HG02938 (cell line): Measurements from ENCODE around the gene HSD17B8.

Experiments used
- ATAC-seq: cut with Tn5 transposase; IDR thresholded peaks from one replicate; pipeline ENCODE4 v1.9.1; 2021; ENCODE audit warnings: mild to moderate bottlenecking, moderate library complexity; ENCODE audit not compliant: unreplicated experiment

The HSD17B8 gene

DNA sequence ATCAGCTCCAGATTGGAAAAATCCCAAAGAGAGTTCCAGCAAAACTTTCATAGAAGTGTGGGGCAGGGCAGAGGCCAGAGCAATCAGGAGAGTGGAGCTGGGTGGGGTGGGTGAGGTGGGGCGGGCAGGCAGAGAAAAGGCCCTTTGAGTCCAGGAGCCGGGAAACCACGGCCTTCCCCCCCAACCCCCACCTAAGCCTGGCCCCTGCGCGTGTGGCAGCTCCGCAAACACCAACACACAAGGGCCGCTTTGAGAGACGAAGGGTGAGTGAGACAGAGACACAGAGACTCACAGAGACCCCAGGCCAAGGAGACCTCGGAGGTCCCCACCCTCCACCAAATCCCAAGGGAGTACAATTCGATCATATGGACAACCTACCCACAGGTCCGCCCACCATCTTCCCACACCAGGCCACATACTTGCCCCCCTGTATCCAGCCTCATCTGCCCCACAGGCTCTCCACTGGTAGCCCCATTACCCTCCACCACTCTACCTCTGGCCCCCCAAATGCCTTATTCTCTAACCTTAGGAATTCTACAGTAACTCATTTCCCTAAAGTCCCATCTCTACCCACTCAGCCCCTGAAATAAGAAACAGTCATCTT is 13.8 kb upstream of the HSD17B8 start:
- no peak for ATAC-seq

DNA sequence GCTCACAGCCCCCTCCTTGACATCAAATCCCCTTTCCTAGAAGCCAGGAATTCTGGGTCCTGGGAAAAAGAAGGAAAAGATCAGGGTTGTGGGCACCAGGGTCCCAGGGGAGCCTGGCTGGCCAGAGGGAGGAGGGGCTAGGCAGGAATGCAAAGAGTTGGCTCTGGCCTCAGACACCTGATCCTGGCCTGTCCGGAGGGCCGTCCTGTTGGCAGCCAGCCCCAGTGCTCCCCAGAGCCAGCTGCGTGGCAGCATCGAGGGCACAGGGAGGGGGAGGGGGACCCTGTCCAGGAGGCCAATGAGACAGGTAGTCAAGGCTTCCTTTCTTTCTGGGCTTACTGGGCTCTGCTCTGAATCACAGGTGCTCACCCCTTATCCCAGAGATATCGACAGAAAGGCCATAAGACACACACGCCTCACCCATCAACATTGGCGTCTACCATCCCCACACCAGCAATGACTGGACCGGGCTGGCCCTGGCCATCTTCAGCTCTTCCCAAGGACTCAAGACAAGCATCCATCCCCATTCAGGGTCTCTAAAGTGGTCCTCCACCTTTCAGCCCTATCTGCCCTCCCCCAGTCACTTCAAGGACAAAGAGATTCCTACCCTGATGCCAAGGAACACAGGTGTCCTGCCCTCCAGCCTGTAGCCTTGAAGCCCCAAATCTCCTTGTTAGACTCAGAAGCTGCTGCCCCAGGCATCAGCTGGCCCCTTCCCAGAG is 12.9 kb upstream of the HSD17B8 start:
- ATAC-seq: no peak

DNA sequence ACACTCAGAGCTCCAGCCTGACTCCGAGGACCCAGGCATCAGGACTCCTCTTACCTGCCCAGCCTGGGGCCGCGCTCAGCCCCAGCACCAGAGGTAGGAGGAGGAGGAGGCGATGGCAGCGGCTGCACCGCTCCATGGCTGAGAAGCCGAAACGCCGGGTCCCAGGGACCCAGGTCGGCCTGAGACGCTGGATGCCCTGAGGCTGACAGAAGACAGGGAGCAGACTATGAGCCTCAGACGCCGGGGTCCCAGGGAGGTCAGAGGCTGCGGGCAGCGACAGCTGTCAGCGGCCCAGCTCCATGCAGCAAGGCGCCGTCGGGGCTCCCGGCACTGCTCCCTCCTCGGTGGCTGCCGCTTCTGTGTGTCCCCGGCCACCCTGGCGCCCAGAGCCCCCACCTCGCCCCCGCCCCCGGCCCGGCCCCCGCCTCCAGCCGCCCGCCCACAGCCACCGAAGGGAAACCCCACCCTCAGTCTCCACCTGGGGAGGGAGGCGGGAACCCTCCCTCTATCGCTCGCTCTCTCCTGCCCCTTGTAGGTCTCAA is 12.3 kb upstream of the HSD17B8 start, which contains the start of gene COL11A2:
Gene COL11A2, minus strand, starts transcription at position 363 of the 542 bp plus-strand sequence. Its CDS starts 227 bp downstream, at position 136.
- no peak for ATAC-seq

DNA sequence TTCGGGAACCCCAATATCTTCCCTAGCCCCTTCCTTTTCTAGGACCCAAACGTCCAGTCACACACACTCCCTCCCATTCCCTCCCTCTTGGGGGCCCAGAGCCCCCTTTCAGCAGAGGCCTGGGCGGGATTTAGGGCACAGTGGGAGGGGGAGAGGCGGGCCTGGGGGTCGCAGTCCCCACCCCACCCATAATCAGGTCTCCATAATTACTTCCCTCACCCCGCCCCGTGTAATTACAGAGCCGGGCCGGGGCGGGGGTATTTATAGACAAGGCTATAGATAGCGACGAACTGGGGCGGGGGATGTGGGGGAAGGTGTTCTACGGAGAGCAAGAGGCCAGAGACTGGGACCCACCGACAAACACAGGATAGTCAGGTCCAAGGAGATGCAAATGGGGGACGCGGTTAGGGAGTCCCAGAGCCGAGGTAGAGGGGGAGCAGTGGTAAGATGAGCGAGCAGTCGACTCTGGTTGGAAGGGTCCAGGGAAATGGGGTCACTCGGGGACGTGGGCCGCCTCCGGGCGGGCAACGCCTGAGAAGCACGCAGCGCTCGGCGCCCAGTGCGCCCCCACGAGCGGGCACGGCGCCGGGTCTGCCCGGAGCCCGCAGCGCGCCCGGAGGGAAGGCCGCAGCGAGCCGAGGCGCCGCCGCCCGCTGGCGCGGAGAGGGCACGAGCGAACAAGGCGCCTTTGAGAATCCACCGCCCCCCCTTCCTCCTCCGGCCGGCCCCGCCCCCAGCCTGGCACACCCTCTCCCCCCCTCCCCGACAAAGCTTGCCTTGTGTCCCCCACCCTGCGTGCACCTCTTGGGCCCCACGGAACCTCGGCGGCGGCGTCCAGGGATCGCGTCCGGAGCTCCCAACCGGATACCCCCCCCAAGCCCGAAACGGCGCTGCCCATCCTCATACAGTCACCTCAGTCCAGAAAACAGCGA is 11.5 kb upstream of the HSD17B8 start:
- no peak for ATAC-seq

DNA sequence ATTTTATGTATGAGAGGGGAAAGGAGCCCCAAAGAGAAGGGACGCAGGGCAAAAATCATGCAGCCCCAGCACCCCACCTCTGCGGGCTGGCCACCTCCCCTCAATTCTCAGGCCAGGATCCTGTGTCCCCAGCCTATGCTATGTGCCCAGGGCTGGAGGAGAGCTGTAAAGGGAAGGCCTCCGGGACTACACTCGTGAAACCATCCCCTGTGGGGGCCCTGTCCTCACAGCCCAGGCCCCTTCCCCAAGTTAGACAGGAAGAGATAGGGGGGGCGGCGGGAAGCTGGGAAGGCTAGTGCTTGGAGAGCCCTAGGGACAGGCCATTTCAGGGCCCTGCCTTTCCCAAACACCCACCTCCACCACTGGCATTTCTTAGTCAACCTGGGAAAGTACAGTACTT is 10.8 kb upstream of the HSD17B8 start:
- ATAC-seq: no peak

DNA sequence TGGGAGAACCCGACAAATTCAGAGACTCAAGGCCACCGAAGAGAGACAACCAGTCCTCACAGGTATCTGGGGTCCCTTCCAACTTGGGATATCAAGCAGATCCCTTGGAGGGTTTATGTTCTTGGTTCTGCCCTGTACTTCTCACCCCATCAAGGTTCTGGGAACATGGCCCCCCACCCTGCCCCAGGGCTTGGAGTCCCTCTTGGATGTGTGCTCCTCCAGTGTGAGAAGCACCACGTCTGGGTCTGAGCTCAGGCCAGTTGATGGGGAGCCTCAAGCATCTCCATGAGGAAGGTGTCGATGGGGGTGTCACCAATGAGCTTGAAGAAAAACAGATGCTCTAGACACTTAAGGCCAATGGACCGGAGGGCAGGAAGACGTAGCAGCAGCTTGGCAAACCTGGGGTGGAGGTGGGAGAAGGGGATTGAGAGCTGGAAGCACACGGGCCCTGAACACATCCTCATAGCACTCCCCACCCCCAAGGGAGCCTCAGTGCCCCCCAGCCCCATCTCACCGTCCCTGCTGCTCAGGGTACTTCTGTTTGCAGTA is 9.9 kb upstream of the HSD17B8 start:
- ATAC-seq: no peak

DNA sequence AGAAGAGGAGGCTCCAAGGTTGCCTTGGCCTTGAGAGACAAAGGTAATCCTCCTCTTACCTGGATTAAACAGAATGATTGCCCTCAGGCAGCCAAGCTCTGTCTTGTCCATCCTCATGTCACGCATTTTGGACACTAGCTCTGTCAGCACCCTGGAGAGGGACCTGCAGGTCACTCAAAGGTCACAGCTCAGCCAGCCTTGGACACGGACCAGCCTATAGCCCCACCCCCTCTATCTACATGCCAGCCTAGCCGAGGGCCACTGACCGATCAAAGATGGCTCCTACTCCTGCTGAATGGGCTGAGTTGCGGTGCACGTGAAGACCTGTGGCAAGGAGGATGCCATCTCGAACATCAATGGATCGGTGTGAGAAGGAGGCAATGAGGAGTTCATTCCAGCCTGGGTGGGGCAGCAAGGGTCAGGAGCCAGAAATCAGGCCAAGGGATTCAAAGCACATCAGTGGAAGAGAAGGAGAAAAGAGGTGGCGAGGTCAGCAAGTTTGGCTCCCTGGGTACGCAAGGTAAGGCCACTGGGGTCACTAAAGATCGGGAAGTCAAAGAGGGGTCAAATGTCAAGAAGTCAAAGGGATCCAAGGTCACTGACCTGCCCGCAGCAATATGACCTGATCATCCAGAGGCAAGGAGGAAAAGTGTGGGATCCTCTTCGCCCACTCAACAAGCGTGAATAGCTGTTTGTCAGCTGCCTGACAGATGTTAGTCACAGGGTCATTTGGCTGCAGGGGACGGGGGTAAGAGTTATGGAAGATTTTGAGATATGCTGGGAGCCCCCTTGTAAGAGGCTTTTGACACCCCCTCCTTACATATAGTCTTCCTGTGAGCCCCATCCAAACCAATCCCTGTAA is 8.9 kb upstream of the HSD17B8 start:
- no peak for ATAC-seq

DNA sequence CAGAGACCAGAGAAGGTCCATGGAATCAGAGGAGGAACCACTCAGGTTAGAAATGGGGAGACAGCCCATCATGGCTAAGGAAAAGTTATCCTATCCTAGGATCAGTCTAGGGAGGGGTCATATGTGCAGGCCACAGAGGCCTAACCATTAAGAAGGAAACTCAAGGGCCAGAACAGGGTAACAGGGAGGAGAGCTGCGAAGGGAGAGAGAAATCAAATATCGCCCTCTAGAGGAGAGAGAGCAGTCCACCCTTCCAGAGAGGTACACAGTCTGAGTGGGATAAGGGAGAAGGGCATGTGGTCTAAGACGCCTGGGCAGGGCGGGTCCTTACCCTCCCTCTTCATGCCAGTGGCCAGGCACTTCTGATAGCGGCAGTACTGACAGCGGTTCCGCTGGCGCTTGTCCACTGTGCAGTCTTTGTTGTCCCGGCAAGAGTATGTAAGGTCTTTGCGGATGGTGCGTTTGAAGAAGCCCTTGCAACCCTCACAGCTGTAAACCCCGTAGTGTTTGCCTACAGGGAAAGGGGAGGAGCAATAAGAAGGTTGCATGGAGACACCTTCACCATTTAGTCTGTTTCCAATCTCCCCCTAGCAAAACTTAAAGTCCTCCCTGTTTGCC is 6.9 kb upstream of the HSD17B8 start:
- no peak for ATAC-seq

DNA sequence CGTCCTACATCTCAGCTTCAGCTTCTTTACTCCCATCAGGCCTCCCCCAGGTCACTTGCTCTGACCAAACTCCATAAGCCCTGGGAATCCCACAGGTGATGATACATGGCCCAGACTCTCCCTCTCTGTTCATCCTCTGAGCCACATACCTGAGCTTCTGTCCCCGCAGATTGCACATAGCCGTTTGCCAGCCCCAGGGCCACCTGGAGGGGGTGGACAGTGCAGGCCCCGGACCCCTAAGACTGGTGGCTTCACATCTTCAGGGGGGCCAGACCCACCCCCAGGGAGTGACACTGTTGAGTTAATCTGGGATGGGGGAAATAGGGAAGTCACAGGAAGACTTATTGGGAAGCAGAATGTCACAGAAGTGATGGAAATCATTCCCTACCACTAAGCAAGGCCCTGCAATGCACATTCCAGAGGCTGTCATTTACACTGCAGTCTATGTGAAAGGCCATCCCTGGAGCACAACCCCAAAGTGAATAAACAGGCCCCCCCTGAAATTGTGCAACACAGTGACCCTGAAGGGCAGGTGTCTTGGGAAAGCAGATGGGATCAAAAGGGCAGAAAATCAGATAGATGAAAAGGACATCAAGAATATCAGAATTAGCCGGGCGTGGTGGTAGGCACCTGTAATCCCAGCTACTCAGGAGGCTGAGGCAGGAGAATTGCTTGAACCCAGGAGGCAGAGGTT is 6.1 kb upstream of the HSD17B8 start:
- ATAC-seq: no peak

DNA sequence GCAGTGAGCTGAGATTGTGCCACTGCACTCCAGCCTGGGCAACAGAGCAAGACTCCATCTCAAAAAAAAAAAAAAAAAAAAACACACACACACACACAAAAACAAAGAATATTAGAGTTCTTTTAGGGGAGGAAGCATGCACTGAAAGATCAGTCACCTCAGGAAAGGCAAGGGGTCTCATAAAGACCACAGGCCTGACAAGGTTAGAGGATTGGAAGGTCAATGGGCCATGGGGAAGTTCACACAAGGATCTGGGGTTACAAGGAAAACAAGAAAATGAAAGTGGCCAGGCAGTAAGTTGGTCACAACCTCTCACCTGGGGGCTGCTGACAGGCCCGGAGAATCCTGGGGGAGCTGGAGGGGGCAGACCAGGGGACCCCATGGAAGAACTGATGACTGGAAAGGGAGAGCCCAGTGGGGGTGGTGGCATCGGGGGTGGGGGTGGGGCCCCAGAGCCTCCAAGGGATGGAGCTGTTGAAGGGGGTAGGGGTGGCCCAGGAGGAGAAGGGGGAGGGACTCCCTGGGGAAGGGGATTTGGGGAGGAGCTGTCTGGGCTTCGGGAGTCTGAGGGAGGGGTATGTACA is 5.5 kb upstream of the HSD17B8 start:
- no peak for ATAC-seq

DNA sequence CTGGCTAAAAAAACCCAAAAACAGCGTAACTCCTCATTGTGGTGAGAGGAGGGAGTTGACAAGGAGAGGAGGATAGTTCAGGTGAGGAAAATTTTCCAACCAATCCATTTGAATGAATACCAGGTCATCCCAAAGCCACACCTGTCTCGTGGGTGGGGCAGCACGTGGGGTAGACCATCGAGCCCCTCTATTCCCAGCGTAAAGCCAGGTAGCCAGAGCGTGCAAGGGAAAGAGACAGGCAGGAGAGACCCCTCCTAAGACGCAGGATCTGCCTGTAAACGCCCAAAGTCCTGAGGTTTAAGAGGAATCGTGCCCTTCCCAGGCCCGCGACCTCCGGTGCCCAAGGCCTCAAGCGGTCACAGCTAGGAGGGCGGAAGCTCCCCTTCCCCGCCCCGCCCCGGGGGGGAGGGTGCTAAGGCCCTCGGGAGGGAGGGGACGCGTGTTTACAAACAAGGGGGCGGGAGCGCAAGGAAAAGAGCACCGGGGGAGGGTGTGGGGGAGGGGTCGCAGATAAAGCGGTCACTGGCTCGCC is 4.7 kb upstream of the HSD17B8 start:
- ATAC-seq: peak; percentile 13

DNA sequence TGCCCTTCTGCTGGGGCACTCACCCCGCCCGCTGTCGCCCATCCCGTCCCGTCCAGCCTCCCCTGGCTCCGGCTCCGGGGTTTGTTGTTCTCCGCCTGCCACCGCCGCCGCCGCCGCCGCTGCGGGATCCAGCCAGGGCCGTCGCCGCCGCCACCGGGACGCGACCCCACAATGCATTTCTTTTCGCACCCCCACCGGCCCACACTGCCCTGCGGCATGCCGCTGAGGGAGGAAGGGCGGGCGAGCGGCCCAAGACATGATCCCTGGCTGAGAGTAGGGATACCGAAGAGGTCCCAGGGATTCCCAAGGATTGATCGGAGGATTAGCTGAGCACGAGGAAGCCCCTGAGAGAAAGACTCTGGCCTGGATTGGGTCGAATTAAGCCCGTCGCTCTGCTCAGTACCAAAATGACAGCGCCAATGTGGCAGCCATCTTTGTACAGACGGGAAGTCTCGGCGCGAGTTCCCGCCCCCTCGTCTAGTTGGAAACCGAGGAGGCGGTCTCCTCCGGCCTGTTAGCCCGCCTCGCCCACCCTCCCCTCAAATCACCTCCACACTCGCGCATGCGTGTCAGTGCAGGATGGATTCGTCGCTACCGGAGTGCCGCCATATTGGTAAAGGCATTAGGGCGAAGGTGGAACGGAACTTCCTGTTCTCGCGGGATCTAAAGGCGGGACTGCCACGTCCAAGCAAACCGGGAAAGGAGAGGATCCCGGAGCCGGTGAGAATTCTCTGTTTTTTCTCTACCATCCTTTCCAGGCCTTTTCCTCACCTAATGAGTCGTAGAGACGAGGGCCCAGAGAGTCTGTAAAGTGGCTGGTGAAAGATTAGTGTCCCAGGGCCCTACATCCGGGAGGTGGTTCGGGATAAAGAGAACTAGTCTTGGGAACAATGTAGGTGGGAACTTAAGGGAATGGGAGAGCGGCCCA is 4.0 kb upstream of the HSD17B8 start, which contains the start of the genes RXRB and SLC39A7:
Gene RXRB, minus strand, starts transcription at position 447 of the 928 bp plus-strand sequence. Its CDS starts 189 bp downstream, at position 258.
Gene SLC39A7, plus strand, starts transcription at position 649 of the 928 bp plus-strand sequence. CDS start 379 bp downstream, outside the sequence.
- ATAC-seq: peak; percentile 70

DNA sequence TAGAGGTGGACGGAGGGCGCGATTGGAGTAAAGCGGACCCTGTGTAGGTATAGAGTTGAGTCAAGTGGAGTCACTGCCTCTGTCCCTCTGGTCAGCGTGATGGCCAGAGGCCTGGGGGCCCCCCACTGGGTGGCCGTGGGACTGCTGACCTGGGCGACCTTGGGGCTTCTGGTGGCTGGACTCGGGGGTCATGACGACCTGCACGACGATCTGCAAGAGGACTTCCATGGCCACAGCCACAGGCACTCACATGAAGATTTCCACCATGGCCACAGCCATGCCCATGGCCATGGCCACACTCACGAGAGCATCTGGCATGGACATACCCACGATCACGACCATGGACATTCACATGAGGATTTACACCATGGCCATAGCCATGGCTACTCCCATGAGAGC is 3.3 kb upstream of the HSD17B8 start:
- no peak for ATAC-seq

DNA sequence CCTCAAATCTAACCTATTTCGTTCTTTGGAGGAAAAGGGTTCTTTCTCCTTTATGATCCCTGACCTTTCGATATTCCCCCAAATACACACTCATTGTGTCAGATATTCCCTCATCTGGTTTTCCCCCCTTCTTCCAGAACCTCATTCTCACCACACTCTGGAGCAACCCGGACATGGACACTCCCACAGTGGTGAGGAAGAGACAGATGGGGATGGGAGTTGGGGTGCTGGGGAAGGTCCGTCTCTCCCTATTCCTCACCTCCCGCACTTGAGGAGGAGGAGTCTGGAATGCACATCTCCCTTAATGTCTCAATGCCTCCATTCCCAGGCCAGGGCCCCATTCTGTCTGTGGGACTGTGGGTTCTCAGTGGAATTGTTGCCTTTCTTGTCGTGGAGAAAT is 2.5 kb upstream of the HSD17B8 start:
- ATAC-seq: no peak

DNA sequence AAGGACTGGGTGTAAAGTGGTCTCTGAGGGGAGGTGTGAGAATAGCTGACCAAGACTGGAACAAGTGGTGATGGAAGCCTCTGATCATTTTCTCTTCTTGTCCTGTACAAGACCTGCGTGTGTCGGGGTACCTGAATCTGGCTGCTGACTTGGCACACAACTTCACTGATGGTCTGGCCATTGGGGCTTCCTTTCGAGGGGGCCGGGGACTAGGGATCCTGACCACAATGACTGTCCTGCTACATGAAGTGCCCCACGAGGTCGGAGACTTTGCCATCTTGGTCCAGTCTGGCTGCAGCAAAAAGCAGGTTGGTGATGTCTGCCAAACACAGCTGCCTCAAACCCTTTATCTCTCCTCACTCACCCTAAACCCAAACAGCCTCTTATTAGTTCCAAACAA is 1.7 kb upstream of the HSD17B8 start:
- no peak for ATAC-seq

DNA sequence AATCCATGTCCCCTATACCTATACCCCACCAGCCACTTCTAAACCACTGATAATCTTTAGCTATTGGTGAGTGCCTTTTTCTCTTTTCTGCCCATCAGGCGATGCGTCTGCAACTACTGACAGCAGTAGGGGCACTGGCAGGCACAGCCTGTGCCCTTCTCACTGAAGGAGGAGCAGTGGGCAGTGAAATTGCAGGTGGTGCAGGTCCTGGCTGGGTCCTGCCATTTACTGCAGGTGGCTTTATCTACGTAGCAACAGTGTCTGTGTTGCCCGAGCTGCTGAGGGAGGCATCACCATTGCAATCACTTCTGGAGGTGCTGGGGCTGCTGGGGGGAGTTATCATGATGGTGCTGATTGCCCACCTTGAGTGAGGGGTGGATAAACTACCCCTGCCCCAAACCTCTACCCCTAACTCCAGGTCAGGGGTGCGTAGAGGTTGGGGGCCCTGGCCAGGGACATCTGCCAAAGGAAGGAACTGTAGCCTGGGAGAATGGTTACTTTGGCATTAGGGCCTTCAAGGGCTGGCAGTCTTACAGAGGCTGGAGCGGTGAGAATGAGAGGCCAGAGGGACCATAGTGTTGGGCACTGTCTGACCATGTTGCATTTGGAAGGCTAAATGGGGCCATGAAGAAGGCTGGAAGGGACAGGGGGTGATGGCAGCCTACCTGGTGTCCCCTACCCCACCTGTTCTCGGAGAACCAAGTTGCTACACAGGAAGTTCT is 851 bp upstream of the HSD17B8 start:
- no peak for ATAC-seq

DNA sequence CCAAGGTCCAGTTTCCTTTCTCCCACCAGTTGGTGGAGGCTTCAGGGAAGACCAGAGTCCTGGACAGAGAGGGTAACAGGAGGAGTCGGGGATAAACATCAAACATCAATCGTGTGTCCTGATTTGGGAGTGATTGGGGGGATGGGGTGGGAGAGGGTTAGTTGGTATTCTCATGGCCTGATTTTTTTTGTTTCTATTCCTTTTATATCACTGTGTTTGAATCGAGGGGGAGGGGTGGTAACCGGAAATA is 365 bp upstream of the HSD17B8 start:
- no peak for ATAC-seq
